ENCODE data around the gene DSTN.

DSTN gene

DNA sequence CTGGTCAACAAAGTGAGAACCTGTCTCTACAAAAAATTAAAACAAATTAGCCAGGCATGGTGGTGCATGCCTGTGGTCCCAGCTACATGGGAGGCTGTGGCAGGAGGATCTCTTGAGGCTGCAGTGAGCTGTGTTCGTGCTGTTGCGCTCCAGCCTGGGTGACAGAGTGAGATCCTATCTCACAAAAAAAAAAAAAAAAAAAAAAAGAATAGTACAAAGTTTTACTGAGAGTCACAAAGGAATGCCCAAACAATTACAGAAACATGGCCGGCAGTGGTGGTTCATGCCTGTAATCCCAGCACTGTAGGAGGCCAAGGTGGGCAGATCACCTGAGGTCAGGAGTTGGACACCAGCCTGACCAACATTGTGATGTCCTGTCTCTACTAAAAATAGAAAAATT, 14.8 kb upstream of the DSTN start:
- DNase-seq = no peak

DNA sequence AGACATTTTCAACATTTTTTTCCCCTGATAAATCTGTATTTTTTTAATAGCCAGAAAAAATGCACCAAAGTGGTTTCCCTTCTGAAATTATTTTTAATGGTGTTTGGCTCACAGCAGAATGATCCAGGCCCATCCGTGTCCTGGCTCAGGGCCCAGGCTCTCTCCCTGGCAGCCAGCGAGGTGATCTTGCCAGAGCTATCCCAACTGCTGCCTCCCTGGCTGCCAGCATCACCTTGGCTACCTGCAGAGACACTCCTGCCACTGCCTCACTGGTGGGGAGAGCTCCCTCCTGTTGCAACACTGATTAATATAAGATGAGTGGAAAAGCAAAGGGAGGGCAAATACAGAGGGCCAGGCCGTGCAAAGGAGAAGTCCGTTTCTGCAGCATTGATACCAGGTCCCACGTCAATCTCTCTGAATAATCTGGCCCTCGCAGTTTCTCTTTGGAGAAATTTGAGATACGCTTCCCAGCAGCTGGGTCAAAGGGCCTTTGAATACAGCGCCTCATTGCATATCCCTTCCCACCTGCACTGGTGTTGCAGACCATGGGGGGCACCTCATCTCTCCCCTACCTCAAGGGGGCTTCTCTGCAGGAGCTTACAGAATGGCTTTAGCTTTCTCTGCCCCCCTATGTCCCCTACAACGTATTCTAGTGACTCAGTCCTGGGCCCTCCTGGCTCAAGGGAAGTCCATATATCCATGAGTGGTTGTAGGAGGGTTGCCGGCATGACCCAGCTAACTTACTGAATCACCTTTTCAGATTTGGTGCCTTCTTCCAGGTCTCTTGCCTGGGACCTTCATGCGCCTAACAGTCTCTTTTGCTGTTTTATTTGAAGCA, 12.8 kb upstream of the DSTN start:
- peak in 2 of 3 experiments; percentile 17 to 45 for DNase-seq

DNA sequence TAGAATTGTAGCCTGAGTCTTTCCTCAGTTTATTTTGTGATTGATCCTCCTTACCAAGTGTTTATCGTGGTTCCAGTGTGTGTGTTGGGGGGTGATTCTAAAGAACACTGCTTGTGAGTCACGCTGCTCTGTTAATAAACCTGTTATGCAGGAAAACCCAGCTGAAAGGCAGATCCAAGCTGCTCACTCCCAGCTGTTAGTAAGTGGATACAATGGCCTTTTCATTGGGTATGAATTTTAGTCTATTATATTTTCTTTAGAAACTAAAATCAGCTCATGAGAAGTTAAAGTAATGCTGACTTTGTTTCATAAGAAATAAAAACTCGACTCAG, 12.2 kb upstream of the DSTN start:
- DNase-seq = peak in 2 of 3 experiments; percentile 15 to 63

DNA sequence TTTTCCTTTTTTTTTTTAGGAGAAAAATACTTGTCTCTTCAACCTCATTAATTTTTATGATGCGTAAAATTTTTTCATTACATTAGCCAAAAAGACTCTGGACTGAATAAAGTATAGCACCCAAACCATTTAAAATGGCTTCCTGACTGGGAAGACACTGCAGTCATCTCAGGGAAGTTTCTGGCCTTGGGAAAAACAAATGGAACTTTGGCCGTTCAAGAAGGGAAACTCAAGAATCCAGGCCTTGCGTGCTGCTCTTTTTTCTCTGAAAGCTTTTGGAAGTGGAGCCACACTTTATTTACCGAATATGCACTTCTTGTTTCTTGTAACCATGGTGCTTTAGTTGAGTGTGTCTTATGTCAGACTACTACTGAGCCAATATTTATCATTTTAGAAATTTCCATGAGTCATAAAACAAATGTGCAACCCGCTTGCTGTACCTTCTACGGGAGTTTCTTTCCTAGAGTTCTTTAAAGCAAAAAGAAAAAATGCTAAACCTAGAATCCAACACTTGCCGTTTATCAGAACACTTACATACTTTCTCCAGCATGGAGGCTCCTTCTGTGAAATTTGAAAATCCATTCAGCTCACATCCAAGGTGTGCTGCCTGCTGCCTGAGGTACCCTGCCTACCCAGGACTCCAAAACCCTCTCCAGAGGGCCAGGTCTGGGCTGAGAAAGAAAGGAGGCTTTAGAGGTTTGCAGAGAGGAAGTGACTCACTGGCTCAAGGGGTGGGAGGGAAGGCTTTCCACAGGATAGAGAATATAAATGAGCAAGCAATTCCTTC, 11.5 kb upstream of the DSTN start:
- peak in 2 of 3 experiments; percentile 34 to 41 for DNase-seq

DNA sequence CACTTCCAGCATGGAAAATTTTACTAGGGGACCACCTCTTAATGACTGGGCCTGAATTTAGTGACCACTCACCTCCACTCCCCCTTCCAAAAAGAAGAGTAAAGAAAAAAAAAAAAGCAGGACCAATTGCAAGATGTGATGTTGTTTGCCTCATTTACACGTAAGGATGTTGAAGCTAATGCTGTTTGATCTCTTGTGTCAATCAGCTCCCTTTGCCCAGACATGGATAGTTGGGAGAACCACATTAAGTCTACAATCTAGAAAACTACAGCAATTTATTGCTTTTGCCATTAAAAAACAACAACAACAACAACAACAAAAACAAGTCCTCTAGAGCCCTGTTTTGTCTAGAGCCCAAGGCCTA, 11.0 kb upstream of the DSTN start:
- no peak for DNase-seq

DNA sequence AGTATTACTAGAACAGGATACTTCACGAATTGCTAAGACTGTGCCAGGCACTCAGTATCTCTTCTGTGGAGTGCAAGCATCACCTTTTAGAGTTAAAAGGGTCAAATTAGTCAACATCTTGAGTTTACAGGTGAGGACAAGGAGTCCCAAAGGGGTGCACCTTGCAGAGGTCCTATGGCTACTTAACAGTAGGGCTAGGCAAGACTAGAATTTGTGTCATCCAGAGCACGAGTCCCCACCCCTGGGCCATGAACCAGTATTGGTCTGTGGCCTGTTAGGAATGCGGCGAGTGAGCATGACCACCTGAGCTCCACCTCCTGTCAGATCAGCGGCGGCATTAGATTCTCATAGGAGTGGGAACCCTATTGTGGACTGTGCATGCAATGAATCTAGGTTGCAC, 10.5 kb upstream of the DSTN start:
- no peak for DNase-seq

DNA sequence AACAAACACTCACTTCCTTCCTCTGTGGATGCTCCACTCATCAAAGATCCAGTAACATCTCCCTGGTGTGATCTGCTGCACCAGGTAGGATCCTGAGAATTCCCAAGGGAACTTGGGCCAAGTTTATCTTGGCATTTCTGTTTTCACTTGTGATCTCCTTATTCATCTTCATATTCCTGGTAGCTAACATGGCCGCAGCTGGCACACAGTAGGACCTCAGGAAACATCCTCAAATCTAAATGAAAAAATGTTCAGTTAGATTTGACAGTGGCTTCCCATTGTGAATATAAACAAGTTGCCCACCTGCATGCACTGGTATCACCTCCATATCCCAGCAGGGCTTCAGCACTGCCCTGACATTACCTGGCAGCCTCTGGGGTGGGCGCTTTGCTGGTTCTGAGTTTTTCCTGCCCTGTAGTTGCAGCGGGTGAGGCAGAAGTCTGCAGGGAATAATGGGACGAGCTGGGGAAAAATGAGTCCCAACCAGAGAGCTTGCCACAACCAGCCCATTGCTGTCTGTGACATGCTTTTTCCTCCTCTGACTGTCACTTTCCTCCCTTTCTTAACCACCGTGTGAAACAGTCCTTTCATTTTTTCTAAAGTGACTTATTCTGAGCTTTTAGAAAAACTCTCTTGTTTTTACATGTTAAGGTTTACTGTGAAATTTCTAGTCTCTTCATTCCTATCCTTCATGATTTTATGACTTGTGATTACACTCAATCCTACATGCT, 9.4 kb upstream of the DSTN start:
- no peak for DNase-seq

DNA sequence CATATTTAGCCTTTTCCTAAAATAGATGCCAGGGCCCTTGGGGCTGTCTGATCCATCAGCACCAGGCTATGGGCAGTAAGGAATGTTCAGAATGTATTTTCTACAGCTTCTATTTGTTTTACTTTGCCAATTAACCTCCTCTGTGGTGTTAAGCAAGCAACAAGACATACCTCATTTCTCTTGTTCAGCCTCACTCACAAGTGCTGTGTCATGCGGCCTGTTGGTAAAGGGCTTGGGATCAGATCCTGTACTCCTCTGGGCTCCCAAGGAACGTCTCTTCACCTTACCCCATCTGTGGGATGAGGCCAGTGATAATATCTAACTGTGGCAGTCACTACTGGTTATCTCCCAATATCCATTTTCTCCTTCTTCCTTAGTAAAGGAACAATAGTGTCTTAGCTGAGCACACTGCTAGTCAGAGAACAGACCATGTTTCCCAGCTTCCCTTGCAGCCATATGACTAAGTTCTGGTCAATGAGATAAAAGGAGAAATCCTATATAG, 7.0 kb upstream of the DSTN start:
- DNase-seq = no peak

DNA sequence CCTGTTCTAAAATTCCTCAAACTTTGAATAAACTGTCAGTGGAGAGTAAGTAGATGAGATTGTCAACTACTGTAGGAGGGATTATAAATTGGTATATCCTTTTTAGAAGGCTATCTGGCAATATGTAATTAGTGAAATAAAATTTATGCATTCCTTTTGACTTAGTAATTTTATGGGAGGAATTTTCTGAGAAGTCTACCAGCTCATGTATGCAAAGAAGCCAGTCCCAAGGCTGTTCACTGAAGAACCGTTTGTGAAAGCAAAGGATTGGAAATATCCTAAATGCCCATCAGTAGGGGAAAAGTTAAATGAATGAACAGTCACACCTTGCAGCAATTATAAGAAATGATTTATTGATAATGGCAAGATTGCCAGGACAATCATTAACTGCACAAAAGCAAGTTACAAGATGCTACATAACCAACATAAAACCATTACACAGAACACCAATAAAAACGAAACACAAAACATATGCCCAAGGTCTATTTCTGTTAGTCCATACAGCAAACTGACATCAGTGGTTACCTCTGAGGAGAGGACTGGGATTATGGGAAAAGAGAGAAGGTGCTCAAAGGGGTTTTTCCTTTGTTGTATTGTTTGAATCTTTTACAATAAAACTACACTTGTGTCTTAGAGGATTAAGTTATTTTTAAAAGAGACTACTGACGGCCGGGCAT, 4.6 kb upstream of the DSTN start:
- DNase-seq = peak in 1 of 3 experiments; percentile 21

DNA sequence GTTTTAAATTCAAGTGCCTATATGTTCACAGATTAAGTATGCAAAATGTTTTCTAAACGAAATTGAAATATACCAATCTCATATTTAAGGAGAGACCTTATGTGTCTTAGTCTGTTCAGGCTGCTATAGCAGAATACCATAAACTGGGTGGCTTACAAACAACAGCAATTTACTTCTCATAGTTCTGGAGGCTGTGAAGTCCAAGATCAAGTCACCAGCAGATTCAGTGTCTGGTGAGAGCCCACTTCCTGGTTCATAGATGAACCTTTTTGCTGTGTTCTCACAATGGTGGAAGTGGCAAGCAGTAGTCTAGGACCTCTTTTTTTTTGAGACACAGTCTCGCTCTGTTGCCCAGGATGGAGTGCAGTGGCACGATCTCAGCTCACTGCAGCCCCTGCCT, 3.5 kb upstream of the DSTN start:
- no peak for DNase-seq

DNA sequence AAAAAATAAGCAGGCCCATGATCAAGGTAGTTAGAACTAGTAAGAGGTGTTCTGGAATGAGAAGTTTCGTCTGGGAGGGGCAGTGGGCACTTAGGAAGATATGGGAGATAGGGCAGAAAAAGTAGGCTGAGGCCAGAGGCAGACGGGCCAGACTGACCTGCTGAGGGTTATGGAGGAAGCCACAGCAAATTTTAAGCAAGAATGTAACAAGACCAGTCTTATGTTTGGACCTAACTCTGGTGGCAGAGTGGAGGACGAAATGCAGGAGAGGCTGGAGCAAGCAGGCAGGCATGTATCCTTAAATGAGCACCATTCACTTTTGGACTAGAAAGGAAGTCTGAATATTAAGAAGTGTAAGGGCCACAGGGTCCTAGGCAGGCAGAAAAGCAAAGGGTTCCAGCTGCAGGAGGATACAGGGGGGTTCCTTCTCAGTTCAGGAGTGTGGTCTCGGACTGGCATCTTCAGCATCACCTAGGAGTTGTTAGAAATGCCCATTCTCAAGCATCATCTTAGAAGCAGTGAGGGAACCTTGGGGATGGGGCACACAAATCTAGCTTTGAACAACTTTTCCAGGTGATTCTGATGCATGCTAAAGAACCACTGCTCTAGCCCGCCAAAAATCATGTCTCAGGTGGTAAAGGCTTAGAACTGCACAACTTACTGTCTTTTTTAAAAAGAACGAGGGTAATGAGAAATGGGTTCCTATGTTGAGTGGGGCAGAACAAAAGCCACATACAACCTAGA, 1.7 kb upstream of the DSTN start:
- peak in 1 of 3 experiments; percentile 46 for DNase-seq

DNA sequence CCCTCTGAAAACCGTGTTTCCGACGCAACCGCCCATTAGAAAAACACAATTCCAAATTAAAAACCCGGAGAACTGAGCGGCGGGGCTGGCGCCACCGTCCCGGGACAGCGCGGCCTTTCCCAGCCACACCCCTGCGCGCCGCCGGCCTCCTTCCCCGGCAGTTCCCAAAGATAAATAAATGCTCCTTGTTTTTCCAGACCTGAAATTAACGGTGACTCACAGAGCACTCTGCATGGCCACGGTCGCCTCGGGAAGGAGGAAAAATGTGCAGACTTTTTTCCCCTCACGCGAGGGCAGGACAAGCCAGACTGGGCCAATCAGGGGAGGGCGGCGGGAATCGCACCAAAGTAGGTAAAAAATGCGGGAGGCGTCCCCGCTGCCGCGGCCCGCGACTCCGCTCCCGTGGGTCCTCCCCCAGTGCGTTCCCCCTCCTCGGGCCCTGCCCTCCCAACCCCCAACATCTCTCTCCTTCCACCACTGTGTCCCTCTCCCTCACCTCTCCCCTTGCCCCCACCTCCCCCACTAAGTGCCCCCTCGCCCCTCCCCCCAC, 828 bp upstream of the DSTN start:
- DNase-seq = peak; percentile 23 to 82 (median 65)

DNA sequence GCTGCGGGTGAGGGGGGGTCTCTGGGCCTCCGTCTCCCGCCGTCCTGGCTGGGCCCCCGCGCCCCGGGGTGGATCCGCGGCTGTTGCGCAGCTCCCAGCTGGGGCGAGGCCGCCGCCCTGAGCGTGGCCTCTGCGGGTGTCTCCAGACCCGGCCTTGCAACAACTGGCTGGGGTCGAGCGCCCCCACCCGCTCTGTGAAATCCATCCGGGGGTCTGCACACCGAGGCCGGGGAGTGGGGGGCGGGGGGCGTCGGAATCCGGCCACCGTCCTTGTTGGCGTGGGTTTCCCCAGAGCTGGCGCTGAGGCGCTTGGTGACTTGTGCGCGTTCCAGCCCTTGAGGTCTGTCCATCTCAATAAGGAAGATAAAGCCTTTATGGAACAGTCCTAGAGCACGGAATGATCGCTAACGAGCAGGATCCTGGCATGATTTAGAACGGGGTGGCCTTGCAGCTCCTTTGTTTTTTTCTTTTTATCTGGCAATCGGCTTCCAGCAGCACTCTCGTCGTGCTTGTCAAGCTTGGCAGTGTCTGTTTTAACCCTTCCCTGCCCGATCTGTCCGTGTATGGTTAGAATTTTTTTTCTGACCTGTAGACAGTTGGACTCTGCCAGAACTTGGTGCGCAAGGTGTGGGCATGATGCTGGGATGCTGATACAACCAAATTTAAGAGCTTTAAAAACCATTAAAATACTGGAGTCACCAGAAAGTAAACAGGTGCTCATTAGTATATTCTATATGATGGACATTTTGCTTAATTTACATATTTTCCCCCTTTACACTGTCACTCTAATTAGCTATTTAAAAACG, 675 bp downstream of the DSTN start:
- peak in 2 of 3 experiments; percentile 84 to 85 for DNase-seq

DNA sequence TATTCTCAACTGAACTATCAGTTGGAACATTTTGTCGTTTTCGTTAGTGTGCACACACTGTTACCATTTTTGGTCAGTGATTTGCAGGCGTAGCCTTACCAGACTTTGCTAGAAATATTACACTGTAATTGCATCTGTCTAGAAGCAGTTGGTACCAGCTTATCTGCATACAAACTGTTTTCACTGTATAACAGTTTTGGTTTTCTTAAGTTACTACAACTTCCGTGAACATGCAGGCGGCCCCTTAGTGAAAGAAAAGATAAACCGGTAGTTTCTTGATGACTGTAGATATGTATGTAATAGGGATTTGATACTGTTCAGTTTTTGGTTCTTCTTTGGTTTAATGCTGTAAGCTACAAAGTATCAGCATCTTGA, 1.3 kb downstream of the DSTN start:
- DNase-seq = peak in 1 of 3 experiments; percentile 50

DNA sequence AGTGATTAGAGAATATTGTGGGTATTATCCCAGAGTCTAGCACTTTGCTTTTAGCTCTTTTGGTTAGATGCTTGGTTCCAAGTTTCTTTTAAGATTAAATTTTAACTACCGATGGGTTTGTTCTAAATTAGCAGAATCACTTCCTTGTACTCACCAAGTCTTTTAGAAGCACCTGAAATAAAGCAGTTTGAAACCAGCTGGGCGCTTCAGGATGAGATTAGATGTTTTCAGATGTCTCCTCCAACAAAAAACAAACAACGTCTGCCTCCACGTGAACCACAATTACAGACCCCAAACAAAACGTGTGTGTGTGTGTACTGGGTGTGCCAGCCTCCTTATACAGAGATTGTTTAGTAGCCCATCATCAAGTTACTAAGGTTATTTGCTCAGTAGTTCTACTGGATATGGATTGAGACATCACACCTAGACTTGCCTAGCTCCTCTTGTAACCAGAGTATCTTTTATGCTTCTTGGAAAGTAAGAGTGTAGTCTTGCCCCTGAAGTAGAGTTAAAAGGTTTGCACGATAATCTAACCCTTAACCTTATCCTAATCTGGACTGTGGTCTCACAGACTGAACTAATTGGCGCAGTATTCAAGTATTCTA, 2.3 kb downstream of the DSTN start:
- peak in 1 of 3 experiments; percentile 52 for DNase-seq

DNA sequence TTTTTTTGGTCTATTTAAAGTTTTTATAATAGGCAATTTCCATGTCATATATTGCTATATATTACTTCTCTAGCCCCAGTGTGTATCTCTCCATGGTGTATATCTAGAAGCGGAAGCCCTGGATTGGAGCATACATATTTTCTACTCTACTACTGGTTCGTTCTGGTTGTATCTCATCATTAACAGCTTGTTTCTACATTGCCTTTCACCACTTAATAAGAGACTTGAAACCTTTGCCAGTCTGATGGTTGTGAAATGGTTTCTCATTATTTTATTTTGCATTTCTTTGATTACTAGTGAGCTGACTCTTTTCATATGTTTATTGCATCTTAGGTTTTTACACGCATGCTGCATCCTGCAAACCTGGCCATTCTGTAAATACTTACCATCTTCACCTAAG, 3.6 kb downstream of the DSTN start:
- no peak for DNase-seq

DNA sequence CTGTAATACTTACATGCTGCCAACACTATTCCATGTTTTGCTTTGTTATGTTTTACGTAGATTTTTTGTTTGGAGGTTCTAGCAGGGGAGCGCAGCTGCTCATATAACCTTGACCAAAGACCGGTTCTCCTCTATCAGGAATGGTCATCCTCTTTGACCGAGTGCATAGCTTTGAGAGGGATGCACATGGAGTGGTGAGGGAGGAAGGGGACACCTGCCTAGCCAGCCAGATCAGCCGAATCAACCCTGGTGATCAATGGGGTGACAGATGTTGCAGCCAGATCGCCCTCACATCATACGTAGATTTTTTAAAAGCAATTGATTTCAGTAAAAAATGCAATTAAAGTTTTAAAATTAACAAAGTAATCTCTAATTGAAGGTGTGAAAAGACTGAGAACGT, 6.3 kb downstream of the DSTN start:
- no peak for DNase-seq

DNA sequence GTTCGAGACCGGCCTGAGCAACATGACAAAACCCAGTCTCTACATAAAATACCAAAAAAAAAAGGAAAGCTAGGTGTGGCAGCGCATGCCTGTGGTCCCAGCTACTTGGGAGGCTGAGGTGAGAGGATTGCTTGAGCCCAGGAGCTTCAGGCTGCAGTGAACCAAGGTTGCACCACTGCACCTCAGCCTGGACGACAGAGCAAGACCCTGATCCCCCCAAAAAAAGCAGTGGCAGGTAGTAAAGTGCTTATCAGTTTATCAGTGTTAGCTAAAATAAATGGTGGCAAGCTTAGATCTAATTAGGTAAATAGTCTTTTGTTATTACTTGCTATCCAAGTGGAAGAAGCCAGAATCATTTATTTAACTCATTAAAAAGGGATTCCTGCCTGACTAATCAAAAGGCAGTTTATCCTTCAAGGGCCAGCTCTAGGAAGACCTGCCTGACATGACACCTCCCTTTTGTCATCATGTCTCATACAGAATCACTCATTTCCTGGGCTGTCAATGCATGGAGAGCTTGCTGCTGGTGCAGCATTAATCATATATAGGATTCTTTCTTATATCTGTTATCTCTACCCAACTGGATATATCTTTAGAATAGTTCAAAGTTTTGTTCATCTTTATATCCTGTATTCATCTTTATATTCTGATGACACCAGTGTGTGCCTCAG, 9.6 kb downstream of the DSTN start:
- DNase-seq = no peak

DNA sequence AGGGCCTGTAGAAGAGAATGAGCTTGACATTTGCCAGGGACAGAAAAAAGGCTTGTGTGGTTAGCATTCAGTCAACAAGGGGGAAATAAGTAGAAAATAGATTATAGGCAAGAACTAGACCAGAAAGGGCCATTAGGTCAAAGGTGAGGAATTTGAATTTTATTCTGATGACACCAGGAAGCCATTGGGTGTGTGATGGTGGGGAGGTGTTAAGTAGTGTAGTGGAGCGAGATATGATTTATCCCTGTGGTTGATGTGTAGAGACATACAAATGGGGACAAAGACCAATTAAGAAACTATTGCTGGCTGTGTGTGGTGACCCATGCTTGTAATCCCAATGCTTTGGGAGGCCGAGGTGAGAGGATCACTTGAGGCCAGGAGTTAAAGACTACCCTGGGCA, 11.0 kb downstream of the DSTN start:
- no peak for DNase-seq

DNA sequence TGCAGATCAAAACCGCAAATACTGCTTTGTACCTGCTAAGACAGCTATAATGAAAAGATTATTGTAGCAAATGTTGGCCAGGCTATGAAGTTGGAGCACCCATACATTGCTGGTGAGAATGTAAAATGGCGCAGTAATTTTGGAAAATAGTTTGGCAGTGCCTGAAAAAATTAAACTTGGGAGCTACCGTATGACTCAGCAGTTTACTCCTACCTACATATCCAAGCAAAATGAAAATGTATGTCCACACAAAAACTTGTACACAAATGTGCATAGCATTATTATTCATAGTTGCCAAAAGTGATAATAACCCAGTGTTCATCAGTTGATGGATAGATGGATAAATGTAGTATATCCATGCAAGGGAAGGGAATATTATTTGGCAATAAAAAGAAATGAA, 13.3 kb downstream of the DSTN start:
- no peak for DNase-seq

Measured in NCI-H1417 (cell line).